Ovary (tissue), 9 donors: ENCODE data around the gene CIAO3. TPM values are rescaled to one million over a fixed set of nuclear protein-coding genes. Genes with fewer than 3 reads are reported as not detected.

Experiments used
- DNase-seq, 5 donors: peaks; one replicate each; pipeline ENCODE4 v3.0.0-alpha.2; 2019 to 2020
- H3K27ac ChIP-seq, 2 donors: fragments of 200-600 bp; one replicate each; pipeline versions ENCODE4 v1.5.1 to v1.8.0; 2019 to 2022
- H3K27me3 ChIP-seq: fragments of 200-600 bp; one replicate; pipeline ENCODE4 v1.8.0; 2022
- H3K36me3 ChIP-seq: fragments of 200-600 bp; sonication (generic); one replicate; pipeline ENCODE4 v1.5.1; 2019
- H3K4me1 ChIP-seq: one replicate; pipeline ENCODE4 v1.8.1; 2013; ENCODE audit warnings: mild to moderate bottlenecking, moderate library complexity; ENCODE audit not compliant: insufficient read depth
- H3K4me3 ChIP-seq: fragments of 200-600 bp; sonication (generic); one replicate; pipeline ENCODE4 v1.5.1; 2017
- H3K9me3 ChIP-seq, 2 donors: fragments of 200-600 bp in 1 of 2; sonication (generic) in 1 of 2; one replicate each; pipeline versions ENCODE4 v1.5.1 to v1.8.1; 2013 to 2019; ENCODE audit warnings: mild to moderate bottlenecking in 1 of 2, moderate library complexity in 1 of 2
- EP300 ChIP-seq: sonication (generic); formaldehyde crosslinking; IDR thresholded peaks from one replicate; pipeline ENCODE4 v1.6.1; 2017; ENCODE audit warnings: antibody characterized with exemption
- POLR2A ChIP-seq: fragments of 450-650 bp; IDR thresholded peaks from one replicate; pipeline ENCODE4 v1.6.1; 2017; ENCODE audit warnings: antibody characterized with exemption, mild to moderate bottlenecking, moderate library complexity
- WGBS, 3 donors: extraction: QIAGEN DNeasy Blood & Tissue Kit in 1 of 3; methylation state at CpG; one replicate each; pipeline versions ENCODE4 v1.1.5 to v1.1.7; 2013 to 2017; 5-methylcytosine and 5-hydroxymethylcytosine counted together
- intact Hi-C, 4 donors: fragments of 100-400 bp; cut with DNase I; formaldehyde crosslinking; loops; one replicate each; pipeline versions ENCODE4 v1.11.0 to v1.15.1; 2022 to 2023
- polyA plus RNA-seq, 2 donors: library from polyadenylated mRNA; stranded (reverse); fragments of 200-250 nt in 1 of 2; fragments of 350-450 nt in 1 of 2; fragmentation: Illumina TruSeq in 1 of 2; extraction: RNeasy Lipid Tissue Mini Kit (QIAGEN cat#74804) in 1 of 2; gene quantifications; one replicate each; pipeline ENCODE4 v1.2.3, GENCODE V29; 2013 to 2014
- total RNA-seq, 7 donors: library from RNA; depleted of rRNA in 2 of 7; stranded (reverse); fragments of >200 nt in 2 of 7; fragmentation: NEBNext Ultra II Directional in 3 of 7; extraction: Animal tissue kit (Norgen Biotek cat#: 25700) in 3 of 7; gene quantifications; one replicate each; pipeline versions ENCODE4 v1.1.0 to v1.2.4, GENCODE V29; 2016 to 2023
- TF ChIP-seq, protein P1 (sequence below), 3 donors: fragments of 450-650 bp in 2 of 3; fragments of 200-600 bp in 1 of 3; IDR thresholded peaks; one replicate each; pipeline versions ENCODE4 v1.5.1 to v1.8.0; 2016 to 2022; ENCODE audit warnings: antibody characterized with exemption in 3 of 3, mild to moderate bottlenecking in 1 of 3
- donor health status: DM: no; HTN: no; CAD: no; lungs with moderate emphysema.
- donor health status: DM: no; HTN: no; CAD: no.
- donor health status: Bipolar disorder and iron deficiency.
- donor health status: DM: yes; HTN: yes; CAD: no.
- donor health status: DM: no; HTN: no; CAD: no.
- donor health status: DM: yes; HTN: yes; CAD: no.

CIAO3 gene
- total and polyA plus RNA-seq, 9 donors, result 8.5 to 32.5 (median 21.0) TPM

DNA sequence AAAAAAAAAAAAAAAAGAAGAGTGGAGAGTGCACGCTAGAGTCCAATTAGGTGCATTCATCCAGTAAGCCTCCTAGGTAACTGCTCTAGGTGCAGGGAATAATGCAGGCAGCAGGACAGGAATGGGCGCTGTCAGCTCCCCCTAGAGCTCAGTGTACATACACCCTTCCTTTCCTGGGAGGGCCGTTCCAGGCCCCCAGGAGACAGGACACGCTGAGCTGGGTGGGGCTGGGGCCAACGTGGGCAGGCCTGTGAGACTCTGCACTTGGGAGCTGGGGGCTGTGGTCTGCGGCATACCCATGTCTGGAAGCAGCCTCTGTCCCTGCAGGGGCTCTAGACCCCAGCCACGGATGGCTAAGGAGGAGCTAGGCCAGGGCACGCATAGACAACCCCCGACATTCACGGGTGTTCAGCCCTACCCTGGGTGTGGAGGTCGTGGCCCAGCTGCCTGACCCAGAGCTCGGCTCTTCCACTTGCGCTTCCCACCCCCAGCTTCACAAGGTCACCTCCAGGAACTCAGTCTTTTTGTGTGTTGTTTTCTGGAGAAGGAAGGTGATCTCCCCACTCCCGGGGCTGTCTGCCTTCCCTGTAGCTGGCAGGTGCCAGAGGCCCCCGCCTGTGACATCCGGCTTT, 20.9 kb downstream of the CIAO3 start:
- peak overlapping the region; percentile 47 for H3K4me3 ChIP-seq
- intact Hi-C loops, result no loop called here
- TF ChIP-seq EP300, result no peak
- TF ChIP-seq, protein P1, sequence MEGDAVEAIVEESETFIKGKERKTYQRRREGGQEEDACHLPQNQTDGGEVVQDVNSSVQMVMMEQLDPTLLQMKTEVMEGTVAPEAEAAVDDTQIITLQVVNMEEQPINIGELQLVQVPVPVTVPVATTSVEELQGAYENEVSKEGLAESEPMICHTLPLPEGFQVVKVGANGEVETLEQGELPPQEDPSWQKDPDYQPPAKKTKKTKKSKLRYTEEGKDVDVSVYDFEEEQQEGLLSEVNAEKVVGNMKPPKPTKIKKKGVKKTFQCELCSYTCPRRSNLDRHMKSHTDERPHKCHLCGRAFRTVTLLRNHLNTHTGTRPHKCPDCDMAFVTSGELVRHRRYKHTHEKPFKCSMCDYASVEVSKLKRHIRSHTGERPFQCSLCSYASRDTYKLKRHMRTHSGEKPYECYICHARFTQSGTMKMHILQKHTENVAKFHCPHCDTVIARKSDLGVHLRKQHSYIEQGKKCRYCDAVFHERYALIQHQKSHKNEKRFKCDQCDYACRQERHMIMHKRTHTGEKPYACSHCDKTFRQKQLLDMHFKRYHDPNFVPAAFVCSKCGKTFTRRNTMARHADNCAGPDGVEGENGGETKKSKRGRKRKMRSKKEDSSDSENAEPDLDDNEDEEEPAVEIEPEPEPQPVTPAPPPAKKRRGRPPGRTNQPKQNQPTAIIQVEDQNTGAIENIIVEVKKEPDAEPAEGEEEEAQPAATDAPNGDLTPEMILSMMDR (IDR thresholded peaks at IDR 0.05), result no peak
- no peak for TF ChIP-seq POLR2A
- H3K27ac ChIP-seq, result peak overlapping the region in 1 of 2 donors; percentile 86
- no peak for DNase-seq
- peaks cover 26% of the 10 kb centered on the region for H3K4me1 ChIP-seq
- WGBS, 3 donors, result 7 to 11% (median 9%) methylated on average over 15 to 16 of the region's 16 CpGs
- H3K27me3 ChIP-seq, result no peaks in the 10 kb centered on the region
- no peaks in the 10 kb centered on the region for H3K9me3 ChIP-seq
- no peaks in the 10 kb centered on the region for H3K36me3 ChIP-seq

DNA sequence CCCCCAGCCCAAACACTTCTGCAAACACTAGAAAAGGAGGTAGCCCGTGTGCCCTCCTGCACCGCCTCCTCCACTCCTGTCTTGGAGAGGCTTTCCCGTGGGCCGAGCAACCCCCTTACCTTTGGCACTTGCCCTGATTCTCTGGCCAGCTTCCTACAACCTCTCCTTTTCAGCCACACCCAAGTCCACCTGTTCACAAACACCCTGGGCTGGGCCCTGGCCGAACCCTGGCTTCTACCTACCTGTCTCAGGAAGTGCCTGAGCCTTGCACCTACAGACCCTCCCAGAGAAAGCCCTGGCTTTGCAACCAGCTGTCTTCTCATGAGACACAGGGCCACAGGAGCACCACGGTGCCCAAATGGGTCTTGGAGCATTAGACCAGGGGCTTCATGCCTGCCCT, 21.9 kb downstream of the CIAO3 start:
- Histone ChIP-seq H3K27me3 (no peaks in the 10 kb centered on the region), H3K27ac (no peak overlapping the region), H3K4me1 (peaks cover 30% of the 10 kb centered on the region), H3K9me3 (no peaks in the 10 kb centered on the region), H3K4me3 (no peak overlapping the region), H3K36me3 (no peaks in the 10 kb centered on the region)
- intact Hi-C loops, result no loop called here
- WGBS, 3 donors, result 78 to 88% (median 87%) methylated on average over 6 of the region's 6 CpGs
- TF ChIP-seq, protein P1 (IDR thresholded peaks at IDR 0.05), result no peak
- no peak for TF ChIP-seq EP300
- no peak for TF ChIP-seq POLR2A
- no peak for DNase-seq

DNA sequence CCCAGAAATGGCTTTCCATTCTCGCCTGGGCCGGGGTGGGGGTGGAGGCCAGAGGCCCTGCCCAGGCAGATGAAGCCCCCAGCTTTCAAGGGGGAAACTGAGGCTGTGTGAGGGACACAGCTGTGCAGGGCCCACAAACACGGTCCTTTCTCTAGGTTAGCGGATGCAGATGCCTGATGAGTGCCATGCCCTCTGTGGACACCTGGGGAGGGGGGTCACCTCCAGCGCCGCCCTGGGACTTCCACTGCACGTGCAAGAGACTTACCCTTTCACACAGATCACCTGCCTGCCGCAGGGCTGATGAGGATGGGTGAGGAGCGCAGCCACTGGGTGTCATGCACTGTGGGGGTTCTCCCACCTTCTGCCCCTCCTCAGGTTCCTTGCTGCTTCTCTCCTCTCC, 22.4 kb downstream of the CIAO3 start:
- TF ChIP-seq, protein P1 (IDR thresholded peaks at IDR 0.05), result no peak
- TF ChIP-seq EP300 (no peak), POLR2A (no peak)
- no peaks in the 10 kb centered on the region for H3K36me3 ChIP-seq
- H3K9me3 ChIP-seq, result no peaks in the 10 kb centered on the region
- no peak overlapping the region for H3K4me3 ChIP-seq
- no peak overlapping the region for H3K27ac ChIP-seq
- DNase-seq, result no peak
- WGBS, 3 donors, result 89 to 93% (median 89%) methylated on average over 9 of the region's 9 CpGs
- intact Hi-C loops, result no loop called here
- H3K4me1 ChIP-seq, result peaks cover 30% of the 10 kb centered on the region
- H3K27me3 ChIP-seq, result no peaks in the 10 kb centered on the region

DNA sequence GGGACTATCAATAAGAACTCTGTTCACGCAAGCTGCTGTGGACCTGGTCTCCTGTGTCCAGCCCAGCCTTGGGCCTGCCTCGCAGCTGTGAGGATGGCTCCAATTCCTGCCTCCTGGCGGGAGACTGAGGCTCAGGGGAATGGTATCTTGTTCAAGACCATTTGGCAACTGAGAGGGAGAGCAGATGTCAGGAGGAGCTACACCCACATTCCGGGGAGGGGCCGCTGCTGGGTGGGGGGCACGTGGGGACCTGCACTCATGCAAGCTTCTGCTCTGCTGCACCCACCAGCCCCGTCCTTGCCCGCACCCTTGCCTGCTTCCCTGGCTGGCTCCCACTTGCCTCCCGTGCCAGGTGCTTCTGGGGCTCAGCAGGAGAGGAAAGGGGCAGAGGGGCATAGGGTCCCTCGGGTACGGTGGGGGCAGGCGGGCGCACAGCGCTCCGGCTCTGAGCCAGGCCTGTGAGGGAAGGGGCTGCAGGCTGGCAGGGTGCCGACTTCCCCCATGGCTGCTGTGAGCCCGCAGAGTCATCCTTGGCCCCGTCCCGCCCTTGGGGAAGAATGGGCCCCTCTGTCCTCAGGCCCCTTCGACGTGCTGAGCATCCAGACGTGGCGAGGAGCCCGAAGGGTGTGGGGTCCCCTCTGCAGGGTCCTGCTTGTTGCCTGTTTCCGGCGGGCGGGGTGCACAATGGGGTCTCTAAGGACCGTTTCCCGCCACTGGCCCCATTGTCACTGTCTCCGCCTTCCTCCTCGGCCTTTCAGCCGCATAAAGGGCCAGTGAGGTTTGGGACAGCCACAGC, 23.1 kb downstream of the CIAO3 start:
- Histone ChIP-seq H3K27me3 (no peaks in the 10 kb centered on the region), H3K4me3 (no peak overlapping the region), H3K9me3 (no peaks in the 10 kb centered on the region), H3K27ac (no peak overlapping the region), H3K36me3 (no peaks in the 10 kb centered on the region), H3K4me1 (peaks cover 30% of the 10 kb centered on the region)
- DNase-seq, result no peak
- intact Hi-C loops, result no loop called here
- TF ChIP-seq EP300 (no peak), POLR2A (no peak)
- TF ChIP-seq, protein P1 (IDR thresholded peaks at IDR 0.05), result no peak
- WGBS, 3 donors, result 78 to 84% (median 81%) methylated on average over 29 to 32 of the region's 32 CpGs
